Measurements from ENCODE around the gene TMCC1. TPM values are rescaled to one million over a fixed set of nuclear protein-coding genes. Genes with fewer than 3 reads are reported as not detected.

TMCC1 gene
- total and polyA plus RNA-seq, 2 donors (not counting 3 experiments of a cell fraction or from before 2014, with no cell fraction given): 17.4 to 38.4 TPM

- FAIRE-seq (no peak), DNase-seq (ENCODE audit: low read depth, low spot score) (no peak)
- H3K9me1 ChIP-seq (replicated peaks; ENCODE audit: control insufficient read depth, extremely low read depth, insufficient read depth, low read length): no peaks in the 10 kb centered on the region
- no peak overlapping the region for H3K27ac ChIP-seq (ENCODE audit: insufficient read depth, low read depth, low read length)
- no TSS peak for BruUV-seq (replicated peaks)
- no peaks in the 10 kb centered on the region for H4K20me1 ChIP-seq (replicated peaks; ENCODE audit: control insufficient read depth, extremely low read depth, insufficient read depth, low read length)
- H3K9ac ChIP-seq (replicated peaks; ENCODE audit: extremely low read depth, insufficient read depth, low read length): no peak overlapping the region
- POLR2A ChIA-PET: no interaction called here
- TF ChIP-seq FOS (IDR thresholded peaks at IDR 0.05; ENCODE audit: borderline replicate concordance, insufficient read depth, low read length) (no peak), MYC (IDR thresholded peaks at IDR 0.05; ENCODE audit: low read depth, low read length) (no peak), JUN (IDR thresholded peaks at IDR 0.05; ENCODE audit: borderline replicate concordance, insufficient read depth, insufficient read length, low read depth) (no peak), POLR2A (IDR thresholded peaks at IDR 0.05; ENCODE audit: low read depth, low read length) (no peak)
- dilution Hi-C loops (cut with MboI; ENCODE audit: extremely low pct_ligation_motif_present, low sequenced_read_pairs): no loop called here
- no peaks in the 10 kb centered on the region for H3K4me1 ChIP-seq (ENCODE audit: control insufficient read depth, extremely low read depth, insufficient read depth, low read length)
- H2AFZ ChIP-seq (ENCODE audit: low read depth, low read length): no peak overlapping the region
- intact Hi-C loops (cut with micrococcal nuclease): no loop called here
- H3K36me3 ChIP-seq (ENCODE audit: control insufficient read depth in 2 of 2, extremely low read depth in 1 of 2, insufficient read depth in 2 of 2, low read length in 2 of 2): no peaks in the 10 kb centered on the region
- CTCF ChIA-PET: interaction anchor here (1.7 kb wide), 1 partner anchor 15 kb away, joined by 4 read pairs; no protein-coding TSS in a partner anchor
- H3K4me2 ChIP-seq (ENCODE audit: insufficient read depth, low read length): no peak overlapping the region
- H3K27me3 ChIP-seq (ENCODE audit: control insufficient read depth in 2 of 2, insufficient read depth in 2 of 2, low read length in 2 of 2): no peaks in the 10 kb centered on the region
- H3K79me2 ChIP-seq (ENCODE audit: control insufficient read depth, insufficient read depth, low read length): peaks cover 1% of the 10 kb centered on the region
- peaks cover 2% of the 10 kb centered on the region for H3K9me3 ChIP-seq (replicated peaks; ENCODE audit: control insufficient read depth, insufficient read depth, low read length)
- H3K4me3 ChIP-seq (replicated peaks in 1 of 3; ENCODE audit: insufficient read depth in 1 of 3, low read depth in 1 of 3, low read length in 3 of 3): no peak overlapping the region
Observed at GRCh38 chr3:129749692-129750091, 143.8 kb downstream of the TMCC1 start.

DNA sequence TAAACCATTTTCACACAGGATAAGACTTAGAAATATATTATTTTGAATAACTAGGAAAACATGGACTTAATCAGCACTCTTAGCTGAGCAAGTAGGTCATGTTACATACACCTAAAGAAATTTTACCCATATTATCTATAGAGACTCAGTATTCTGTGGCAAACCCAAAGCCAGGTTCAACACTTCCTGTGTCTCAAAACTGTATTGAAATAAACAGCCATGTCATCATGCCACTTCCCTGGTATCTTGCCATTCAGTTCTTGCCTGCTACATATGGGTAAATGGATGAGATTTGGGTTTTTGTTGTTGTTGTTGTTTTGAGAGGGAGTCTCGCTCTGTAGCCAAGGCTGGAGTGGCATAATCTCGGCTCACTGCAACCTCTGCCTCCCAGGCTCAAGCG, 145.5 kb downstream of the TMCC1 start:
- Histone ChIP-seq H3K4me3 (replicated peaks in 1 of 3; ENCODE audit: insufficient read depth in 1 of 3, low read depth in 1 of 3, low read length in 3 of 3) (no peak overlapping the region), H3K9me3 (replicated peaks; ENCODE audit: control insufficient read depth, insufficient read depth, low read length) (peaks cover 2% of the 10 kb centered on the region), H4K20me1 (replicated peaks; ENCODE audit: control insufficient read depth, extremely low read depth, insufficient read depth, low read length) (no peaks in the 10 kb centered on the region), H3K27ac (ENCODE audit: insufficient read depth, low read depth, low read length) (no peak overlapping the region), H3K36me3 (ENCODE audit: control insufficient read depth in 2 of 2, extremely low read depth in 1 of 2, insufficient read depth in 2 of 2, low read length in 2 of 2) (no peaks in the 10 kb centered on the region), H2AFZ (ENCODE audit: low read depth, low read length) (no peak overlapping the region), H3K4me2 (ENCODE audit: insufficient read depth, low read length) (no peak overlapping the region), H3K27me3 (ENCODE audit: control insufficient read depth in 2 of 2, insufficient read depth in 2 of 2, low read length in 2 of 2) (no peaks in the 10 kb centered on the region), H3K4me1 (ENCODE audit: control insufficient read depth, extremely low read depth, insufficient read depth, low read length) (no peaks in the 10 kb centered on the region), H3K9ac (replicated peaks; ENCODE audit: extremely low read depth, insufficient read depth, low read length) (no peak overlapping the region), H3K79me2 (ENCODE audit: control insufficient read depth, insufficient read depth, low read length) (peaks cover 1% of the 10 kb centered on the region), H3K9me1 (replicated peaks; ENCODE audit: control insufficient read depth, extremely low read depth, insufficient read depth, low read length) (no peaks in the 10 kb centered on the region)
- no peak for TF ChIP-seq GATA2 (IDR thresholded peaks at IDR 0.05; ENCODE audit: insufficient read depth, insufficient read length, low read depth, low read length)
- TF ChIP-seq POLR2AphosphoS5 (IDR thresholded peaks at IDR 0.05; ENCODE audit: insufficient read depth, low read depth, low read length): no peak
- TF ChIP-seq MYC (IDR thresholded peaks at IDR 0.05; ENCODE audit: low read depth, low read length): no peak
- no peak for TF ChIP-seq POLR2A (IDR thresholded peaks at IDR 0.05; ENCODE audit: low read depth, low read length)
- no peak for TF ChIP-seq FOS (IDR thresholded peaks at IDR 0.05; ENCODE audit: borderline replicate concordance, insufficient read depth, low read length)
- TF ChIP-seq MAX (IDR thresholded peaks at IDR 0.05; ENCODE audit: insufficient read depth, insufficient read length): no peak
- TF ChIP-seq JUN (IDR thresholded peaks at IDR 0.05; ENCODE audit: borderline replicate concordance, insufficient read depth, insufficient read length, low read depth): no peak
- no peak for TF ChIP-seq EZH2 (IDR thresholded peaks at IDR 0.05; ENCODE audit: borderline replicate concordance, low read depth, low read length, severe bottlenecking)
- TF ChIP-seq, protein P1, sequence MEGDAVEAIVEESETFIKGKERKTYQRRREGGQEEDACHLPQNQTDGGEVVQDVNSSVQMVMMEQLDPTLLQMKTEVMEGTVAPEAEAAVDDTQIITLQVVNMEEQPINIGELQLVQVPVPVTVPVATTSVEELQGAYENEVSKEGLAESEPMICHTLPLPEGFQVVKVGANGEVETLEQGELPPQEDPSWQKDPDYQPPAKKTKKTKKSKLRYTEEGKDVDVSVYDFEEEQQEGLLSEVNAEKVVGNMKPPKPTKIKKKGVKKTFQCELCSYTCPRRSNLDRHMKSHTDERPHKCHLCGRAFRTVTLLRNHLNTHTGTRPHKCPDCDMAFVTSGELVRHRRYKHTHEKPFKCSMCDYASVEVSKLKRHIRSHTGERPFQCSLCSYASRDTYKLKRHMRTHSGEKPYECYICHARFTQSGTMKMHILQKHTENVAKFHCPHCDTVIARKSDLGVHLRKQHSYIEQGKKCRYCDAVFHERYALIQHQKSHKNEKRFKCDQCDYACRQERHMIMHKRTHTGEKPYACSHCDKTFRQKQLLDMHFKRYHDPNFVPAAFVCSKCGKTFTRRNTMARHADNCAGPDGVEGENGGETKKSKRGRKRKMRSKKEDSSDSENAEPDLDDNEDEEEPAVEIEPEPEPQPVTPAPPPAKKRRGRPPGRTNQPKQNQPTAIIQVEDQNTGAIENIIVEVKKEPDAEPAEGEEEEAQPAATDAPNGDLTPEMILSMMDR (IDR thresholded peaks at IDR 0.05; ENCODE audit: extremely low read depth in 1 of 2, insufficient read depth in 1 of 2, low read depth in 1 of 2, low read length in 2 of 2): no peak
- ChIA-PET CTCF (interaction anchor here (1.0 to 1.7 kb wide), 2 partner anchors 17 to 20 kb away, joined by 3 to 4 read pairs; no protein-coding TSS in a partner anchor), POLR2A (no interaction called here)
- FAIRE-seq (no peak), DNase-seq (ENCODE audit: low read depth, low spot score) (no peak)
- BruUV-seq (replicated peaks): no TSS peak
- intact Hi-C loops (cut with micrococcal nuclease) (no loop called here), dilution Hi-C loops (cut with MboI; ENCODE audit: extremely low pct_ligation_motif_present, low sequenced_read_pairs) (no loop called here)
